Chondrocyte (in vitro differentiated cells): Measurements from ENCODE around the gene DLX1. TPM values are rescaled to one million over a fixed set of nuclear protein-coding genes. Genes with fewer than 3 reads are reported as not detected.
"Not testable (repeated sequence)": the region's sequence is repeated elsewhere in the genome, so short reads cannot be mapped to it uniquely, and the experiment has no call there.

Source experiments
- DNase-seq: peaks from one replicate; pipeline ENCODE4 v3.0.0; 2021; ENCODE audit warnings: mixed read lengths, low spot score
- H3K27ac Mint-ChIP-seq: one replicate; pipeline ENCODE4 v1.8.0; 2021; ENCODE audit warnings: mild to moderate bottlenecking, moderate library complexity, mixed read lengths; ENCODE audit not compliant: unreplicated experiment
- H3K27me3 Mint-ChIP-seq: 2 replicates; pipeline ENCODE4 v1.8.0; 2021; ENCODE audit warnings: low read depth, mixed read lengths
- H3K36me3 Mint-ChIP-seq: 2 replicates; pipeline ENCODE4 v1.8.0; 2021; ENCODE audit warnings: low read depth, mixed read lengths
- H3K4me1 Mint-ChIP-seq: 2 replicates; pipeline ENCODE4 v1.8.0; 2021; ENCODE audit warnings: low read depth, mild to moderate bottlenecking, mixed read lengths
- H3K4me3 Mint-ChIP-seq: one replicate; pipeline ENCODE4 v1.8.0; 2021; ENCODE audit warnings: mild to moderate bottlenecking, moderate library complexity, mixed read lengths; ENCODE audit not compliant: unreplicated experiment
- H3K9me3 Mint-ChIP-seq: 2 replicates; pipeline ENCODE4 v1.8.0; 2021; ENCODE audit warnings: low read depth, mixed read lengths
- total RNA-seq: library from RNA; stranded (reverse); gene quantifications from 3 replicates; pipeline ENCODE4 v1.2.1, GENCODE V29; 2021
- TF ChIP-seq, protein P1 (sequence below): fragments of 200-600 bp; sonication (generic); IDR thresholded peaks from 2 replicates; pipeline ENCODE4 v1.5.0; 2021; ENCODE audit warnings: antibody characterized with exemption, mild to moderate bottlenecking, moderate library complexity

DLX1 gene
- total RNA-seq, 1 donor from 2014 or later: 7.1 TPM

- H3K36me3 Mint-ChIP-seq: no peaks in the 10 kb centered on the region
- H3K27ac Mint-ChIP-seq: no peak overlapping the region
- no peaks in the 10 kb centered on the region for H3K9me3 Mint-ChIP-seq
- TF ChIP-seq, protein P1, sequence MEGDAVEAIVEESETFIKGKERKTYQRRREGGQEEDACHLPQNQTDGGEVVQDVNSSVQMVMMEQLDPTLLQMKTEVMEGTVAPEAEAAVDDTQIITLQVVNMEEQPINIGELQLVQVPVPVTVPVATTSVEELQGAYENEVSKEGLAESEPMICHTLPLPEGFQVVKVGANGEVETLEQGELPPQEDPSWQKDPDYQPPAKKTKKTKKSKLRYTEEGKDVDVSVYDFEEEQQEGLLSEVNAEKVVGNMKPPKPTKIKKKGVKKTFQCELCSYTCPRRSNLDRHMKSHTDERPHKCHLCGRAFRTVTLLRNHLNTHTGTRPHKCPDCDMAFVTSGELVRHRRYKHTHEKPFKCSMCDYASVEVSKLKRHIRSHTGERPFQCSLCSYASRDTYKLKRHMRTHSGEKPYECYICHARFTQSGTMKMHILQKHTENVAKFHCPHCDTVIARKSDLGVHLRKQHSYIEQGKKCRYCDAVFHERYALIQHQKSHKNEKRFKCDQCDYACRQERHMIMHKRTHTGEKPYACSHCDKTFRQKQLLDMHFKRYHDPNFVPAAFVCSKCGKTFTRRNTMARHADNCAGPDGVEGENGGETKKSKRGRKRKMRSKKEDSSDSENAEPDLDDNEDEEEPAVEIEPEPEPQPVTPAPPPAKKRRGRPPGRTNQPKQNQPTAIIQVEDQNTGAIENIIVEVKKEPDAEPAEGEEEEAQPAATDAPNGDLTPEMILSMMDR: no peak
- DNase-seq: no peak
- no peak overlapping the region for H3K4me3 Mint-ChIP-seq
- H3K4me1 Mint-ChIP-seq: peaks cover 3% of the 10 kb centered on the region
- no peaks in the 10 kb centered on the region for H3K27me3 Mint-ChIP-seq
These were observed 24.1 kb downstream of the DLX1 start for GRCh38 chr2:172109256-172109987.

DNA sequence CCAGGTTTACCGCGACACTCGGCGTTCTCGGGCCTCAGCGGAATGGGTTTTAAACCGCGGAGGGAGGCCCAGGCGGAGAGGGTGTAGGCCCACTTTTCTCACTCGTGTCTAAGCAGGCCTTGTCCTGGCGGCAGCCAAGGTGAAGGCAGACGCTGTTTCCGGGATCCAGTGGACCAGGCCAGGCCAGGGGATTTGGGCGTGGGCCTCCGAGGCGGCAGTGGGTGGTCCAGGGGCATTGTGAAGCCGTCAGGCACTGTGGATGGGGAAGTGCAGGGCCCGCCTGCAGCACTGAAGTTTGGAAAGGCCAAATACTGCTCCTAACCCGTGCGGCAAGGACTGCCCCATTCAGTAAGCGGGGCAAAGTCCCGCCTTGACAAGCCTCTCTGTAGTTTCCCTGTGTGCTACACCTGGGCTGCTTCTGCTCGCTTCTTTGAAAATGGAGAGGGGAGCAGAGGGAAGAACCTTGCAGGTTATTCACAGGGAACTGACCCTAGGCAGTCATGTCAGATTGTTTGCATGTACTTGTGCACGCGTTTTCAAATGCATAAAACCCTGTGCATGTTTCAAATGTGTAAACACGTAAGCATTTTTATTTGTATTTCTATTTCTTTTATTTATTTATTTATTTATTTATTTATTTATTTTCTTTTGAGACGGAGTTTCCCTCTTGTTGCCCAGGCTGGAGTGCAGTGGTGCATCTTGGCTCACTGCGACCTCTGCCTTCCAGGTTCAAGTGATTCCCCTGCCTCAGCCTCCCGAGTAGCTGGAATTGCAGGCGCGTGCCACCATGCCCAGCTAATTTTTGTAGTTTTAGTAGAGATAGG, 24.9 kb downstream of the DLX1 start:
- no peak for DNase-seq
- TF ChIP-seq, protein P1: no peak
- H3K4me1 Mint-ChIP-seq: peaks cover 3% of the 10 kb centered on the region
- no peaks in the 10 kb centered on the region for H3K27me3 Mint-ChIP-seq
- no peaks in the 10 kb centered on the region for H3K36me3 Mint-ChIP-seq
- H3K9me3 Mint-ChIP-seq: no peaks in the 10 kb centered on the region
- H3K27ac Mint-ChIP-seq: no peak overlapping the region
- H3K4me3 Mint-ChIP-seq: no peak overlapping the region

- no peak for DNase-seq
- H3K36me3 Mint-ChIP-seq: no peaks in the 10 kb centered on the region
- H3K27ac Mint-ChIP-seq: no peak overlapping the region
- no peaks in the 10 kb centered on the region for H3K27me3 Mint-ChIP-seq
- TF ChIP-seq, protein P1: peak; percentile 80
- H3K4me1 Mint-ChIP-seq: peaks cover under 1% of the 10 kb centered on the region
- H3K4me3 Mint-ChIP-seq: no peak overlapping the region
- H3K9me3 Mint-ChIP-seq: no peaks in the 10 kb centered on the region
These were observed 28.3 kb downstream of the DLX1 start for GRCh38 chr2:172113617-172114016.

DNA sequence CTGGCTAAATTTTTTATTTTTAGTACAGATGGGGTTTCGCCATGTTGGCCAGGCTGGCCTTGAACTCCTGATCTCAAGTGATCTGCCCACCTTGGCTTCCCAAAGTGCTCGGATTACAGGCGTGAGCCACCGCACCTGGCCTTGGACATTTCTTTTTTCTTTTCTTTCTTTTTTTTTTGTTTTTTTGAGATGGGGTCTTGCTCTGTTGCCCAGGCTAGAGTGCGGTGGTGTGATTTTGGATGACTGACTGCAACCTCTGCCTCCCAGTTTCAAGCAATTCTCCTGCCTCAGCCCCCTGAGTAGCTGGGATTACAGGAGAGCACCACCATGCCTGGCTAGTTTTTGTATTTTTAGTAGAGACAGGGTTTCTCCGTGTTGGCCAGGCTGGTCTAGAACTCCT, 28.9 kb downstream of the DLX1 start:
- not testable (repeated sequence) for H3K9me3 Mint-ChIP-seq, H3K4me3 Mint-ChIP-seq, H3K4me1 Mint-ChIP-seq, H3K36me3 Mint-ChIP-seq, DNase-seq, H3K27ac Mint-ChIP-seq, H3K27me3 Mint-ChIP-seq

DNA sequence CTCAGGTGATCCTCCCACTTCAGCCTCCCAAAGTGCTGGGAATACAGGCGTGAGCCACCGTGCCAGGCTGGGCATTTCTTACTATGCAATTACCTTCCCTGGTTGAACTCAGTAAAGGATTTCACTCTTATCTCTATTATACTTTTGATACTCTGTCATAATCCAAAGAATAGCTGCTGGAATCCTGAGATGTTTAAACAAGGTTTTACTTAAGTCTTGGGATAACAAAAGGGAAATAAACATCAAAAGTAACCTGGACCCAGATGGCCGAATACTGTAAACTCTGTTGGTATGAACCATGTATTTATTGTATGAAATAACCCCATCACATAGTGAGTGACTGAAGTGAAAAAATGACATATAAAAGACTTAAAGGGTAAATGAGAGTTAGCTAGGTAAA, 29.3 kb downstream of the DLX1 start:
- H3K4me1 Mint-ChIP-seq: peaks cover 8% of the 10 kb centered on the region
- TF ChIP-seq, protein P1: no peak
- no peaks in the 10 kb centered on the region for H3K36me3 Mint-ChIP-seq
- no peak overlapping the region for H3K4me3 Mint-ChIP-seq
- no peaks in the 10 kb centered on the region for H3K27me3 Mint-ChIP-seq
- no peaks in the 10 kb centered on the region for H3K9me3 Mint-ChIP-seq
- no peak for DNase-seq
- no peak overlapping the region for H3K27ac Mint-ChIP-seq
